Thoracic aorta endothelial cell (primary cell): Measurements from ENCODE around the gene IFT20. TPM values are rescaled to one million over a fixed set of nuclear protein-coding genes. Genes with fewer than 3 reads are reported as not detected.

Source experiments
- total RNA-seq: library from RNA; depleted of rRNA; stranded (reverse); fragments of >200 nt; gene quantifications from 2 replicates; pipeline ENCODE4 v1.2.3, GENCODE V29; 2012

The IFT20 gene
- 39.3 and 52.8 TPM in 2 replicates for total RNA-seq

GRCh38 chr17:28335201-28335958, at the start of gene IFT20, which contains the start of gene TNFAIP1:
Gene IFT20 (minus strand): TSS chr17:28335472. CDS start chr17:28331985, 3,487 bp downstream.
Gene TNFAIP1 (plus strand): TSS chr17:28335761. CDS start chr17:28339522, 3,761 bp downstream.

GRCh38 chr17:28371245-28372202, 36.3 kb upstream of the IFT20 start, which contains the start of gene SARM1:
Gene SARM1 (plus strand): TSS chr17:28371694. CDS start chr17:28372033, 339 bp downstream.

GRCh38 chr17:28370035-28370743, 34.9 kb upstream of the IFT20 start, which contains the start of gene VTN:
Gene VTN (minus strand): TSS chr17:28370307. CDS start chr17:28370203, 104 bp downstream.

GRCh38 chr17:28364665-28365363, 29.5 kb upstream of the IFT20 start, which contains the start of gene SEBOX:
Gene SEBOX (minus strand): TSS chr17:28365199. CDS start chr17:28365151, 48 bp downstream.

GRCh38 chr17:28357061-28357900, 22.0 kb upstream of the IFT20 start, which contains the start of gene POLDIP2:
Gene POLDIP2 (minus strand): TSS chr17:28357527. CDS start chr17:28357448, 79 bp downstream.

GRCh38 chr17:28318759-28319597, 16.3 kb downstream of the IFT20 start, which contains the start of gene TMEM97:
Gene TMEM97 (plus strand): TSS chr17:28319200. CDS start chr17:28319240, 40 bp downstream.

Other genes with a start within 250 kb of the IFT20 start
- 29.9 and 55.8 TPM in 2 replicates for gene TMEM97, start 16.3 kb downstream of the IFT20 start, total RNA-seq
- gene TNFAIP1, start 289 bp upstream of the IFT20 start, total RNA-seq = 47.9 and 50.8 TPM in 2 replicates
- gene POLDIP2, start 22.1 kb upstream of the IFT20 start, total RNA-seq = 79.1 and 98.4 TPM in 2 replicates
- gene SEBOX, start 29.7 kb upstream of the IFT20 start, total RNA-seq = not detected in 2 replicates
- 0.07 and 0.13 TPM in 2 replicates for gene VTN, start 34.8 kb upstream of the IFT20 start, total RNA-seq
- 4.4 and 5.8 TPM in 2 replicates for gene SARM1, start 36.2 kb upstream of the IFT20 start, total RNA-seq
- 3.6 and 6.5 TPM in 2 replicates for gene SLC46A1, start 70.7 kb upstream of the IFT20 start, total RNA-seq
- gene SLC13A2, start 138.2 kb upstream of the IFT20 start, total RNA-seq = not detected in 2 replicates
- gene FOXN1, start 170.9 kb upstream of the IFT20 start, total RNA-seq = not detected in 2 replicates
- gene UNC119, start 217.2 kb upstream of the IFT20 start, total RNA-seq = 14.1 and 19.3 TPM in 2 replicates
- gene PIGS, start 236.1 kb upstream of the IFT20 start, total RNA-seq = 43.0 and 62.8 TPM in 2 replicates
- gene ALDOC, start 241.4 kb upstream of the IFT20 start, total RNA-seq = 17.7 and 23.4 TPM in 2 replicates